ENCODE results near the gene DPP6.

DPP6 gene

DNA sequence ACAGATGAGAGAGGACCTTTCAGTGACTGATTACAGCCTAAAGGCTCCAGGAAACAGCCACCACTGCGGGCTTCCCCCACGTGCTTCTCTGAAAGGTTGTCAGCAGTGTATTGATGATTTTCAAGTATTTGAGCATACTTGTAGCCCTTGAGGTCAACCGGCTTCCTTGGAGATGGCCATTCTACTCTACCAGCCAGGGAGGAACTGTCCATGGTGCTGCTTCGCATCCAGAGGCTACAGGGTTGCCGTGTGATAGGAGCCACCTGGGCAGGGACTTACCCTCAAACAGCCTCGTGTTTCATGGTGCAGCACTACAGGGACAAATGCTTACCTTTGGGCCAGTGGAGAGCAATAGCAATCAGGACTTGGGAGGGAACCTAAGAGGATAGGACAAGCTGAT lies 179.5 kb downstream of the DPP6 start:
- DNase-seq (ENCODE audit: low read depth in 2 of 2, low spot score in 1 of 2): no peak

DNA sequence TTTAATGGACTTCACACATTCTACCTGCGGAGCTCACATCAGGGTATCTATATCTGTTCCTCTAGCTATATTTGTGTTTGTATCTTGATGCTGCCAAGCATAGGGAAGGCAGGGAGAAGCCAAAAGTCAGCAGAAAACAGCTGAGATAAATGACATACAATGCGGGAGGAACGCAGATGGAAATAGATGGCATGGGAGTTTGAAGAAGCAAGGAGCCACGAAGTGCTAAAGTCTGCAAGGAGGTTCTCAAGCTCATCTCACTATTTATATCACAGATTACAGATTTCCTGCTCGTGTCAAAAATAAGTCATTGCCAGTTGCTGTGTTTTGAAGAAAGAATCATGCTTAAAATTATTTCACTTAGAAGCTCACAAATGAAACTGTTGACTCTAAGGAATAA lies 180.5 kb downstream of the DPP6 start:
- no peak for DNase-seq (ENCODE audit: low read depth in 2 of 2, low spot score in 1 of 2)

DNA sequence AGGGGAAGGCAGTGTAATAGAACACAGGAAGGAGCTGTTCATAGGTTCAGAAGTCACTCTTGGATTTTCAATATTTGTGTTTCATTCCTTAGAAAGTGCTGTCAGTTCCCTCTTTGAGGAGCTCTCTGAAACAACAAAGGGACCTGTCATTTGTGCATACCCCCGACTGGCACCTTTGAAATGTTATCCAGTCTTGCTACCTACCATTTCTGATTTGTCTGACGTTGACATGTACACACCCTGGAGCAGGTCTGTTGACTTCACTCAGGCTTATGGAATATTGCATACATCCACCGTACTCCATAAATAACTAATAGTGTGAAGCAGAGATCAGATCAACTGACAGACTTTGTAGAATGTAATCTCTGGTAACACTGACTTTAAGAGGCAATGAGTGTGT lies 189.8 kb downstream of the DPP6 start:
- no peak for DNase-seq (ENCODE audit: low read depth in 2 of 2, low spot score in 1 of 2)

DNA sequence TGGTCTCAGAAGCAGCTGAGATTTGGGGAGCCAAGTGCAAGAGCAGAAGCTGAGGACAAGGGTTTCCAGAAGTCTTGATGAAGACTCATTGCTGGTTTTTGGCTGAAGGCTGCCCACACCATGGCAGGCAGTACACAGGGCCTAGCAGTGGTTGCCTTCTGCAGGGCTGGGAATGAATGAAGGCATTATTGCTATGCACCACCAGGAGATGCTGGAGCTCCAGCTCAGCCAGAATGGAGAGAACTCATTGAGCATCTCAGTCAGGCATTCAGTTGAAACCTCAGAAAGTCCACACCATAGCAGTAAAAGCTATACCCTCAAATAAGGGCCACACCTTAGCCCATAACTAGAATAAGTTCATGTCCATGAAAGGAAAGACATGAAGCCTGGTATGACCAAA lies 190.5 kb downstream of the DPP6 start:
- DNase-seq (ENCODE audit: low read depth in 2 of 2, low spot score in 1 of 2): no peak

- DNase-seq (ENCODE audit: low read depth in 2 of 2, low spot score in 1 of 2): no peak
These were observed 199.8 kb downstream of the DPP6 start for GRCh38 chr7:154252046-154252445.

DNA sequence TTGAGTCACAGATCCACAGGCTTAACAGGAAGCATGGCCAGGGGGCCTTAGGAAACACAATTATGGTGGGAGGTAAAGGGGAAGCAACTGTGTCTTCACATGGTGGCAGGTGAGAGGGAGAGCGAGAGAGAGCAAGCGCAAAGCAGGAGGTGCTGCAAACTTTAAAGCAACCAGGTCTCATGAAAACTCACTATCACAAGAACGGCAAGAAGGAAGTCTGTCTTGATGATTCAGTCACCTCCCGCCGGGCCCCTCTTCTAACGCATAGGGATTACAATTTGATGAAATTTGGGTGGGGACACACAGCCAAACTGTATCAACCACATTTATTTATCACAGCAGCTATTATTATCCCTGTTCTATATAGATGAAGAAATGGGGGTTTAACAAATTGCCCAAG lies 201.6 kb downstream of the DPP6 start:
- DNase-seq (ENCODE audit: low read depth in 2 of 2, low spot score in 1 of 2): no peak

- no peak for DNase-seq (ENCODE audit: low read depth in 2 of 2, low spot score in 1 of 2)
These were observed 203.1 kb downstream of the DPP6 start for GRCh38 chr7:154255324-154255723.

DNA sequence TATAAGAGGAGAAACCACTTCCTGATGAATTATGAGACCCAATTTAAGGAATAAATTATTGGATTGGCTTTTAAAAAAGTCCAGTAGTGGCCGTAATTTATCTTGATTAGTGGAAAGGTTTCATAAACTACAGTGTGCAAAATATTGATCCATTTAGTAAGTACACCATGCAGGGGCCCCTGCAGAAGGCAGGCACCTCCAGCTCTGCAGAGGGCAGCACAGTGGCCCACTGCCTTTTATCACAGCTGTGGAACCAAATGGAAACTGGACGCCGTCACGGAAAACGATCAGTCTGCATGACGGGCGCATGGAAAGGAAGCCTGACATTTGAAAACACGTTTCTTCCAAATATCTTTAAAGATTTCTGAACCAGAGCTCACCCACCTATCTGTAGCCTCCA lies 204.0 kb downstream of the DPP6 start:
- no peak for DNase-seq (ENCODE audit: low read depth in 2 of 2, low spot score in 1 of 2)

- no peak for DNase-seq (ENCODE audit: low read depth in 2 of 2, low spot score in 1 of 2)
These were observed 207.2 kb downstream of the DPP6 start for GRCh38 chr7:154259396-154259795.

DNA sequence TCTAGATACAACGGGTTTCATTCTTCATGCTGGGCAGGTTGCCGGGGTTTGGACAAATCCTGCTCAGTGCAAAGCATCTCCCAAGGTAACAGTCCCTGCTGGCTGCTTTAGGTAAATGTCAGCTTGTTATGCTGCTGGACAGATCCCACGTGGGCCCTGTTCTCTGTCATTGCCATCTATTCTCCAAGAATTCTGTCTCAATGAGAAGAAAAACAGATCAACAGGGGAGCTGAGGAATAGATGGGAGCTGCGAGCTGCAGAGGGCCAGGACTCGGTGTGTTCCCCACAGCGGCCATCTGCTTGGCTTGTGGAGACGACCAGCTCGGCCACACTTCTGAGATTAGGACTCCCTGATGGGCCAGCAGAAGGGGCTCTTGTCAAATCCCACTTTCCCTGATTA lies 235.2 kb downstream of the DPP6 start:
- no peak for DNase-seq (ENCODE audit: low read depth in 2 of 2, low spot score in 1 of 2)

- DNase-seq (ENCODE audit: low read depth in 2 of 2, low spot score in 1 of 2): no peak
These were observed 236.9 kb downstream of the DPP6 start for GRCh38 chr7:154289119-154289518.

GRCh38 chr7:154296443-154296842 lies 244.2 kb downstream of the DPP6 start:
- DNase-seq (ENCODE audit: low read depth in 2 of 2, low spot score in 1 of 2): no peak

DNA sequence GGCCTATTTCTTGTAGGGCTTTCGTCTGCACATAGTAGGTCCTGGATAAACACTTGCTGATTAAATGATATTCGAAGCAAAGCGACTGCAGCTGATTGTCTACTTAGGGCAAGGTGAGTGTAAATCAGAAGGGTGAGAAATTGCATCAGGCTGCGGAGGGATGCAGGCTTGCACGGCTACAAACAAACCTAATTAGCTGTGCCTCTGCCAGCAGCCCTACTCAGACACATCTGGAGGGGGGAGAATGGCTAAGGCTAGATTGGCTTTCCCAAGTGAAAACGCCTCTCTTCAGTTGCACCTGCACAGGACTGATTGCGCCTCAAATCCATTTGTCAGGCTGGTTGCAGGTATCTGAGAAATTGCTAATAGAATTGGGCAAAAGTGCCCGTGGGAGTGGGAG lies 247.5 kb downstream of the DPP6 start:
- no peak for DNase-seq (ENCODE audit: low read depth in 2 of 2, low spot score in 1 of 2)

DNA sequence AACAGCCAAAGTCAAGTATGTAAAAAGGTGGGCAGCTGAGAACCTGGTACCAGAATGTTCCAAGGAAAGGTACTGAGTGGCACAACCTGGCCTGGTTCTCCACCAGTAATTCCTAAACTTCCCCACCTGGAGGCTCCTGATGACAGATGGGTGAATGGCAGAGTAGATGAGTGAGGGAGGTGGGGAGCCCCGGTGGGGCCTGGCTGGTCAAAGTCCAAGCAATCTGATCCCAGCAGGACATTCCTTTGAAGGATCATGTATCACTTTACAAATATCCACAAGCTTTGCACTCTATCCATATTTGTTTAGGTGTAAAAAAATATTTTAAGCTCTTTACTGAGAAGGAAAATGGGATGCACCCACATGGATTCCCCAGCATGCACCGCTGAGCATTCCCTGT lies 250.2 kb downstream of the DPP6 start:
- DNase-seq (ENCODE audit: low read depth in 2 of 2, low spot score in 1 of 2): no peak

DNA sequence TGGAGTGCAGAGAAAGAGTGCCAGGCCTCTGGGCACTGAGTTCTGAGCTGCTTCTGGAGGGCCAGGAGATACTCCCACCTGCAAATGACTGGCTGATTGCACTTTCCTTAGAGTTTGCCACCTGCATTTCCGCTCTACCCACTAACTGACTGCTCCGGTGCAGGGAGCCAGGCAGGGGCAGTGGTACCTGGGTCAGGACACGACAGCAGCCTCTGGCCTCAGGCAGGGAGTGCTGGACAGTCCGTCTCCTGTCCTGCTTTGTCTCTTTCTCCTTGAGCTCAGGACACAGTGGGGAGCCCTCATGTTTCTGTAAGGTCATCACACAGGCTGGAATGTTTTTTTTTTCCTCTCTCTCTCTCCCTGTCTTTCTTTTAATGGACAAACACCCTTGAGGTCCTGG lies 252.0 kb downstream of the DPP6 start:
- DNase-seq (ENCODE audit: low read depth in 2 of 2, low spot score in 1 of 2): no peak

DNA sequence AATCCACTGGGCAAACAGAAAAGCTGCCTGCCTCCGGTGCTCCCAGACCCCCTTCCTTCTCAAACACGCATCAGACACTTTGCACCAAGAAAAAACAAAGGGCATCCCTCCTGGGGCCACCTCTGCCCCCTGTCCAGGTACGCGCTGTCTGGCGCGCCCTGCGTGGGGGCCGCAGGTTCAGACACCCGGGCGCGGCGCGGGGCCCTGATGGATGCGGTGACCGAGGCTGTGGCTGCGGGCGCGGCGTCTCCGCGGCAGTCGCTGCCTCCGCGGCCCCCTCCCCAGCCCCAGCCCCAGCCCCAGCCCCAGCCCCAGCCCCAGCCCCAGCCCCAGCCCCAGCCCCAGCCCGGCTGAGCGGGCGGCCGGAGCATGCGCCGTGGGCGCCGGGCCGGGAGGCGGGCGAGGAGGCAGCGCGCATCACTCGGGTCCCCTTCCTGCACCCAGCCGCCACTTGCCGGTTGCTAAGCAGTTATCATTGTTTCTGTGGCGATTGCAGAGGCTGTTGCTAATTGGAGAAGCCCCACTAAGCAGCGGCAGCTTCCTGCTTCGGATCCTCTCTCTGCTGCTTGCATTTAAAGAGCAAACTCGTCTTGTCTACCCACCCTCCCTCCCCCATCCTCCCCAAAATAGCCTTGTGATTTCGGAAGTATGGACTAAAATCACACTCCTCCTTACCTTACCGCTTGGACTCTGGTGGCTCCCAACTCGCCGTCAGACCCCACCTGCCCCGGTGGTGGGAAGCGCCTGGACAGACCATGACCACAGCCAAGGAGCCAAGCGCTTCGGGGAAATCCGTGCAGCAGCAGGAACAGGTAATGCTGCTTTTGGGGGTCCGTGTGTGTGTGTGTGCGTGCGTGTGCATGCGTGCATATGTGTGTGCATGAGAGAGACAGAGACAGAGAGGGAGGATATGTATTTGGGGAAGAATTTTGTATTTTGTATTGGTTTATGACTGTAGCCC lies 252.8 kb downstream of the DPP6 start:
- no peak for DNase-seq (ENCODE audit: low read depth in 2 of 2, low spot score in 1 of 2)

- DNase-seq (ENCODE audit: low read depth in 2 of 2, low spot score in 1 of 2): no peak
These were observed 253.8 kb downstream of the DPP6 start for GRCh38 chr7:154306036-154306435.

DNA sequence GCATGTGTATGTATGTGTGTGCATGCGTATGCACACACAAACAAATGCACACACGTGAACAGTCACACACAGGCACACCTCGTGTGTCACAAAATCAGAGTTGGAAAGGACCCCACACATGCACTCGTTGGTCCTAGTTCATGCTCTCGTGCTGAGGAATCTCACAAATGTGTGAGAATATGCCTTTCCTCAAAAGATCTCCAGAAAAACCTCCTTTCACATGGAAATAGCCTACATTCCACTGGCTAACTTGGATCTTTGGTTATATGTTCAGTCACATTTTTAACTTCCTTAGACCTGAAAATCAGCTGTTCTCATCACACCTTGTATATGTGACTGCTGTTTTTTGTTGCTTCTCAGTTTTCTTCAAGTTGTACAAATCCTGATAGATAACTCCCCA lies 256.7 kb downstream of the DPP6 start:
- DNase-seq (ENCODE audit: low read depth in 2 of 2, low spot score in 1 of 2): no peak

GRCh38 chr7:154310114-154310513 lies 257.9 kb downstream of the DPP6 start:
- DNase-seq (ENCODE audit: low read depth in 2 of 2, low spot score in 1 of 2): no peak

- DNase-seq (ENCODE audit: low read depth in 2 of 2, low spot score in 1 of 2): no peak
These were observed 272.0 kb downstream of the DPP6 start for GRCh38 chr7:154324196-154324595.

DNA sequence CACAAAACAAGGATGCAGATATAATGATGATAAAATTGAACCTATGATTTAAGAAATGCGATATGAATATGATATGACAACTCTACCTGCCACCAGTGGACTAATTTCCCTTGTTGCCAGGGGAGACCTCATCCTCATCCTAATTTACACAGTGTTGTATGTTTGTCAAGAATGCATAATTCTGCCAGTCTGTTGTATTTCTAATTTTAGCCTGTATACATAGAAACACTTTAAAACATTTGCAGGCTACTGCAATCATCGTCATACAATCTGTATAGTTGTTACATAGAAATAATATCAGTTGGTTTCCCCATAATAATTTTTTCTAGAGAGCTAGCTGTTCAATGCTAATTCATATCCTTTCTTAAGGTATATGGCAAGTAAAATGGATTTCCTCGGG lies 274.2 kb downstream of the DPP6 start:
- no peak for DNase-seq (ENCODE audit: low read depth in 2 of 2, low spot score in 1 of 2)

DNA sequence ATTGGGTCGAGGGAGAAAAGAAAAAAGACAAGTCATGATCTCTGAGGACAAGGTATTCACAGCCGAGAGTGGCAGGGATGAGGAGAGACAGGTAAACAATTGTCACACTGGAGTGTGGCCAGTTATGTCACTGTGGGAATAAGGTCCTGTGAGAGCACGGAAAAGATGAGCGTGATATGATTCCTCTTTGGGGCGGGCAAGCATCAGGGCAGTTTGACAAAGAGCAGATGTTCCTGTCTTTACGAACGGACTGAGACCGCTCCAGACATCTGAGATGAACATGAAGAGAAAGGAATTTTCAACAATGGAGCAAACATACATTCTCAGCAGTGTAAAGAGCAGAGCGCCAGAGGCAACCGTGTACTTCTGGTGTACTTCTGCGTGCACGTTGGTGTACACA lies 278.1 kb downstream of the DPP6 start:
- no peak for DNase-seq (ENCODE audit: low read depth in 2 of 2, low spot score in 1 of 2)

Measured in stimulated activated CD8-positive, alpha-beta memory T cell treated with anti-CD3 and anti-CD28 coated beads, Interleukin-4, amount 100 ng/mL, for 4 hours (primary cell).